Stromal cell of bone marrow (primary cell): ENCODE measurements around the gene HS6ST2.
"Not testable (repeated sequence)": the region's sequence is repeated elsewhere in the genome, so short reads cannot be mapped to it uniquely, and the experiment has no call there.

Experiments used
- DNase-seq: peaks from one replicate; pipeline ENCODE4 v3.0.0-alpha.2; 2012; ENCODE audit warnings: low read depth

HS6ST2 gene

GRCh38 chrX:132958091-132958703 is at the start of gene HS6ST2:
TSS of gene HS6ST2 (minus strand) at chrX:132958629.
- no peak for DNase-seq

DNA sequence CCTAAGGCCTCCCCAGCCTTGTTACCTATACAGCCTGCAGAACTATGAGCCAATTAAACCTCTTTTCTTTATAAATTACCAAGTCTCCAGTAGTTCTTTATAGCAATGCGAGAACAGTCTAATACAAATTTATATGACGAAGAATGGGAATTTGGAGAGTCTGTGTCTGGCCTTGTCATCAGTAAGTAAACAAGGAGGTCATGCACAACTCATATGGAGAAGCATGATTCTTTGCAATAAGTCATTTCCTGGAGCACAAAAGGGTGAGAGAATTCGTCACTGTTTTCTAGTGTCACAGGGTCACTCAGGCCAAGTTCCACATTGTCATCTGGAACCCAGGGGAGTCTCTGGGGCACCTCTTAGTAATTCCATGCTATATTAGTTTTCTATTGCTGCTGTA is 49.0 kb upstream of the HS6ST2 start:
- DNase-seq, result no peak

DNA sequence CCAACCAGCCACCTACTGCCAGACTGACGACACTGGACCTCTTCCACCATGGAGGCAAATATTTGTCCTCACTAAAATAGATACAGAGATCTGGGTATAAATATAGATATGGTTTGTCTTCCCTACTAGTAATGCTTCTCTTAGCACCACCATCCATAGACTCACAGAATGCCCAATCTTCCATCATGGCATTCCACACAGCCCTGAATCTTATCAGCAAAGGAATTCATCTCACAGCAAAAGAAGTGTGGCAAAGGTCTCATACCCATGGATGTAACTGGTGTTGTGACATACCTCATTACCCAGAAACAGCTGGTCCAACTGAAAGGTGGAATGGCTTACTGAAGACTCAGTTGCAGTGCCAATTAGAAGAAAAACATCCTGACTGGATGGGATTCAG is 47.2 kb upstream of the HS6ST2 start:
- no peak for DNase-seq

GRCh38 chrX:133005042-133005441 is 46.6 kb upstream of the HS6ST2 start:
- DNase-seq, result no peak

DNA sequence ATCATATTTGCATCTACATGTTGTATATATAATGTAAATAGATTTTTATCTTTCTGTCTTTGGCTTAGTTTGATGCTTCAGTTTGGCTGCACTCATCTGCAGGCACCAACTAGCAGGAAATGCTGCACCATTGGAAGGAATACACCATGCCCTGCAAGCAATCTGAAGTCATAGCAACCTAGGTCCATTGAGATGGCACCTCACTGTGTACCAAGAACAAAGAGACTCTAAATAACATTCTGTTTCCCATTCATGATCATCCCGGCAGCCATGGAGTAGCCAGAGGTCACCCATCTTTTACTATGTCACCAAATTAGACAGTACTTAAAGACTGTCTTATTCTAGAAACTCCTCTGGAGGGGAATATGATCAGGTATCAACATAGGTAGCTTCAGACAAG is 40.8 kb upstream of the HS6ST2 start:
- DNase-seq, result no peak

- DNase-seq, result no peak
Observed at GRCh38 chrX:132990835-132991234, 32.4 kb upstream of the HS6ST2 start.

GRCh38 chrX:132986556-132986955 is 28.1 kb upstream of the HS6ST2 start:
- DNase-seq, result no peak

DNA sequence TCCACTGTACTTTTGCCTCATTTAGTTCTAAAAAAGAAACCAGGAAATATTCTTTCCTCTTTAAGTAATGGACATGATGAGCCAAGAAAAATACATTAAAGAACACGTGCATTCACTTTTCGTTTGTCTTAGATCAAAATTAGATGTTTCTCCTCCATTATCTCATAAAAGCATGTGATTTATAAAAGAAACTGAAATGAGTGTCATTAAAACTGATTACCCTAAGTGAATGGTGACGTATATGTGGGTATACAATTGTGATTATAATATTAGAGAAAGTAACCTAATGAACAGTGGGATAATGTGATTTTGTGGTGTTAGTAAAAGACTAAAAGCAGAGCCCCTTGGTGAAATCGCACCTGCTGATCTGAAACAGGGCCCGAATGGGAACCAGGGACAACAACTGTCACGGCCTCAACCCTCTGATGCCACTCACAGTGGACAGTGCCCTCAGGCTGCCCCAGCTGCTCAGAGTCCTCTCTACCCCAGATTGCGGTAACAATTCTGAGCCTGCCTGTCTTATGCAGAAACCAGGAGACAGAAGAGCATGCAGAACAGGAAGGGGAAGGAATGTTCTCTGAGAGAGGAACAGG is 25.7 kb upstream of the HS6ST2 start:
- no peak for DNase-seq

GRCh38 chrX:132983496-132983895 is 25.1 kb upstream of the HS6ST2 start:
- DNase-seq, result no peak

DNA sequence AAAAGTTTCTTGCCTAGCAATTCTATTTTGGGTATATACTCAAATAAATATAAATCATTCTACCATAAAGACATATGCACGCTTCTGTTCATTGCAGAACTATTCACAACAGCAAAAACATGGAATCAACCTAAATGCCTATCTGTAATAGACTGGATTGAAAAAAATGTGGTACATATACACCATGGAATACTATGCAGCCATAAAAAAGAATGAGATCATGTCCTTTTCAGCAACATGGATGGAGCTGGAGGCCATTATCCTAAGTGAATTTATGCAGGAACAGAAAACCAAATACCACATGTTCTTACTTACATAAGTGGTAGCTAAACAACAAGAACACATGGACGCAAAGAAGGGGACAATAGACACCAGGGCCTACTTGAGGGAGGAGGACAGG is 21.6 kb upstream of the HS6ST2 start:
- DNase-seq, result not testable (repeated sequence)

DNA sequence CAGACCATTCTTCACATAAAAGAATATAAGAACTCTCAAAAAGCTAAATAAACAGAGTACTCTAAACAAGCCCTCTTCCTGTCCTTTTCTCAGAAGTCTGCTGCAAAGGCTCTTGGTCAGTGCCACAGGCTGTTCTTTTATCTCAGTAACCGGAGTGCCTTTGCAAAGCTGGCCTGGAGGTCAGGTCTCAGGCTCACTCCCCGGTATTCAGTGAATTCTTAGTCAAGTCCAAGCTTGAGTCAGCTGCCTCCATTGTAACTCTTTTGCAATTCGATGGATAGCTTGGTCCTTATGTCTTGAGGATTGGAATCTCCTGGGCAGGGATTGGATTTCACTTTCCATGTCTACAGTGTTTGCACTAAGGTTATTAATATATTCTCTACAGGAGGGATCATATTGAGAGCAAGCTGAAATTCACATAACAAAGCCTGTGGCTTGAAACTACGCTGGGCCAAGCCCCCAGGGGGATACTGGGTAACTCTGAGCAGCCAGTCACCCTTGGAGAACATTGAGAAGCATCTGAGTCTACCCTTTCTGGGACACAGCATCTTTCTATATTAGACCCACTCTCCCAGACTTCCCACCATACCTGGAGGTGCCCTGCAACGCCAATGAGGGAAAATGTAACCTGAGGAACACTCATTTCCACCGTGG is 10.0 kb upstream of the HS6ST2 start:
- DNase-seq, result no peak

DNA sequence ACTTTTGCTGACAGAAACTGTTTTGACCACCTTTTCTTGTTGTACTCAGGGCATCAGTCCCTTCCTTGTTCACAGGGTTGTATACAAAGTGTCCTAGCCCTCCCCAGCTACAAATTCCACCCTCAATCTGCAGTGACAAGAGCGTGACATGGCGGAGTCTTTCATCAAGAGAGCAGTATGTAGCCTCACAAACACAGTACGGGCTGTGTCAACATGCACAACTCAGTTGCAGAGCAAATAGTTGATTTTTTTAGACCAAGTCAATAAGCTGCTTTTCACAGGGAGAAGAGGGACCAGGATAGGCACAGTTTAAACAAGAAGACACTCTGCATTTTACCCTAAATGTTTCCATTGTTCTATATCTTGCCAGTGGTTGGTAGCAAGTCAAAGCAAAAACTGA is 8.6 kb upstream of the HS6ST2 start:
- no peak for DNase-seq

- DNase-seq, result no peak
Observed at GRCh38 chrX:132965461-132965860, 7.0 kb upstream of the HS6ST2 start.

GRCh38 chrX:132961511-132961910 is 3.1 kb upstream of the HS6ST2 start:
- no peak for DNase-seq

- no peak for DNase-seq
Observed at GRCh38 chrX:132957211-132958090, 978 bp downstream of the HS6ST2 start.

- DNase-seq, result no peak
Observed at GRCh38 chrX:132956421-132957210, 1.8 kb downstream of the HS6ST2 start.

DNA sequence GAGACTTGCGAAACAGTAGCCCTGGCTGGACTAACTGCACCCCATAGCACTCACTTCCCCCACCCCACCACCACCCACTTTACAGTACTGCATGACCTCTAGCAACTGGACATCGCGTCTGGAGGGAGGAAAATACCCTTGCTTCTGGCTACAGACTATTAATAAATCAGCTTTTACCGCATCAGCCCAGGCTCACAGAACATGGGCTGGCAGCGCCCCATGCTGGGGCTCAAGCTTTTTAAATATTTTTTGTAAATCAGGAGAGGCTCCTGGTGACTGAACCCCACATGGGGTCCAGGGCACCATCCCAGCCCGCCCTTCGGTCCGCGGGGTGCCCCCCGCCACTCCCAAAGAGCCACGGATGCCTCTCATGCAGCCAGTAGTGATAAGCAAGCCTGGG is 2.7 kb downstream of the HS6ST2 start:
- no peak for DNase-seq

- no peak for DNase-seq
Observed at GRCh38 chrX:132954323-132954722, 4.1 kb downstream of the HS6ST2 start.

- DNase-seq, result no peak
Observed at GRCh38 chrX:132953354-132953753, 5.1 kb downstream of the HS6ST2 start.

DNA sequence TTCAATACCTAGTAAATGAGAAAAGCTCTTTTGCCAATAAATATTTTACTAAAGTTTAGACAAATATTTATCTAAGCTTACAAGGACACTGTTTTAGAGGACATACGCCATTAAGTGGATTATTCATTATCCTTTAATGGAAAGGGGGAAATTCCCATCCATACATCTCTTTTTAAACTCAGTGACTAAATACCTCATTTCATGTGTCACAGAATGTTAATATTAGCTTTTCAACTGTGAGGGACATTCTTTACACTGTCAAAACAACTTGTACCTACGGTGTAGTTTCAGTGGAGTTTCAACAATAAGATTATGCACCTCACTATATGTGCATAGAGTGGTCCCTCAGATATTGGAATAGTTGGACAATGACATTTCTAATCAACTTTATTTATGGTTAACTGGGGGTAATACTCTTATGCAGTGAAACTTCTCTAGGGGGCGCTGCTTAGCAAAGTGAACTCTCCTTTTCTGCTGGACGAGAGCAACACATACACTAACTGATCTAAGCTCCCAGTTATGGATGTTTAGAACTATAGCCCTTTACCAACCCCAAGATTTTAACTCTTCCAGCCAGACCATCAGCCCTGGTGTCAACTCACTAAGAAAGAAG is 9.7 kb downstream of the HS6ST2 start:
- DNase-seq, result no peak

GRCh38 chrX:132945055-132945599 is 13.3 kb downstream of the HS6ST2 start:
- not testable (repeated sequence) for DNase-seq
